ENCODE data around the gene DYNLT4.
"Not testable (repeated sequence)": the region's sequence is repeated elsewhere in the genome, so short reads cannot be mapped to it uniquely, and the experiment has no call there.

Gene DYNLT4

GRCh38 chr1:44827197-44828002 is 20.2 kb upstream of the DYNLT4 start:
- Mint-ChIP-seq H3K4me1 (peaks cover 22% of the 10 kb centered on the region), H3K4me3 (no peak overlapping the region), H3K27me3 (ENCODE audit: low read depth, poor library complexity) (peaks cover 3% of the 10 kb centered on the region), H3K27ac (peak overlapping the region; percentile 83), H3K9me3 (no peaks in the 10 kb centered on the region), H3K36me3 (ENCODE audit: low read depth) (no peaks in the 10 kb centered on the region)
- TF ChIP-seq CTCF (IDR thresholded peaks at IDR 0.05), result no peak
- DNase-seq, result no peak

- DNase-seq, result no peak
- no peak for TF ChIP-seq CTCF (IDR thresholded peaks at IDR 0.05)
- H3K4me1 Mint-ChIP-seq, result peaks cover 17% of the 10 kb centered on the region
- H3K36me3 Mint-ChIP-seq (ENCODE audit: low read depth), result no peaks in the 10 kb centered on the region
- H3K4me3 Mint-ChIP-seq, result no peak overlapping the region
- H3K27me3 Mint-ChIP-seq (ENCODE audit: low read depth, poor library complexity), result peaks cover 3% of the 10 kb centered on the region
- H3K9me3 Mint-ChIP-seq, result no peaks in the 10 kb centered on the region
- H3K27ac Mint-ChIP-seq, result no peak overlapping the region
Observed at GRCh38 chr1:44826375-44827196, 19.4 kb upstream of the DYNLT4 start.

- H3K4me1 Mint-ChIP-seq, result peaks cover 24% of the 10 kb centered on the region
- not testable (repeated sequence) for DNase-seq; H3K27ac Mint-ChIP-seq; H3K36me3 Mint-ChIP-seq (ENCODE audit: low read depth); H3K9me3 Mint-ChIP-seq; H3K27me3 Mint-ChIP-seq (ENCODE audit: low read depth, poor library complexity); H3K4me3 Mint-ChIP-seq
Observed at GRCh38 chr1:44824392-44824791, 17.2 kb upstream of the DYNLT4 start.

GRCh38 chr1:44822981-44823451 is 15.9 kb upstream of the DYNLT4 start:
- TF ChIP-seq CTCF (IDR thresholded peaks at IDR 0.05), result no peak
- H3K27me3 Mint-ChIP-seq (ENCODE audit: low read depth, poor library complexity), result peaks cover 4% of the 10 kb centered on the region
- H3K4me3 Mint-ChIP-seq, result no peak overlapping the region
- H3K36me3 Mint-ChIP-seq (ENCODE audit: low read depth), result peaks cover 3% of the 10 kb centered on the region
- no peak overlapping the region for H3K27ac Mint-ChIP-seq
- H3K4me1 Mint-ChIP-seq, result peaks cover 32% of the 10 kb centered on the region
- no peak for DNase-seq
- H3K9me3 Mint-ChIP-seq, result peaks cover 3% of the 10 kb centered on the region

- H3K9me3 Mint-ChIP-seq, result peaks cover 9% of the 10 kb centered on the region
- no peak for TF ChIP-seq CTCF (IDR thresholded peaks at IDR 0.05)
- H3K27me3 Mint-ChIP-seq (ENCODE audit: low read depth, poor library complexity), result peaks cover 6% of the 10 kb centered on the region
- H3K36me3 Mint-ChIP-seq (ENCODE audit: low read depth), result peaks cover 8% of the 10 kb centered on the region
- DNase-seq, result no peak
- H3K4me3 Mint-ChIP-seq, result no peak overlapping the region
- H3K4me1 Mint-ChIP-seq, result peaks cover 40% of the 10 kb centered on the region
- no peak overlapping the region for H3K27ac Mint-ChIP-seq
Observed at GRCh38 chr1:44822131-44822701, 15.1 kb upstream of the DYNLT4 start.

GRCh38 chr1:44821240-44821715 is 14.1 kb upstream of the DYNLT4 start:
- no peak for TF ChIP-seq CTCF (IDR thresholded peaks at IDR 0.05)
- H3K9me3 Mint-ChIP-seq, result peaks cover 9% of the 10 kb centered on the region
- peaks cover 40% of the 10 kb centered on the region for H3K4me1 Mint-ChIP-seq
- H3K27ac Mint-ChIP-seq, result peak overlapping the region; percentile 100
- peak overlapping the region; percentile 80 for H3K4me3 Mint-ChIP-seq
- H3K27me3 Mint-ChIP-seq (ENCODE audit: low read depth, poor library complexity), result peaks cover 6% of the 10 kb centered on the region
- DNase-seq, result no peak
- peaks cover 9% of the 10 kb centered on the region for H3K36me3 Mint-ChIP-seq (ENCODE audit: low read depth)
